Hippocampal formation (tissue), 2 donors: ENCODE measurements around the gene MYL12B.
"Not testable (repeated sequence)": the region's sequence is repeated elsewhere in the genome, so short reads cannot be mapped to it uniquely, and the experiment has no call there.

ENCODE experiments used
- DNase-seq, 2 donors: peaks; one replicate each; lab custom pipeline; 2025; lab: John Stamatoyannopoulos, UW

The MYL12B gene

DNA sequence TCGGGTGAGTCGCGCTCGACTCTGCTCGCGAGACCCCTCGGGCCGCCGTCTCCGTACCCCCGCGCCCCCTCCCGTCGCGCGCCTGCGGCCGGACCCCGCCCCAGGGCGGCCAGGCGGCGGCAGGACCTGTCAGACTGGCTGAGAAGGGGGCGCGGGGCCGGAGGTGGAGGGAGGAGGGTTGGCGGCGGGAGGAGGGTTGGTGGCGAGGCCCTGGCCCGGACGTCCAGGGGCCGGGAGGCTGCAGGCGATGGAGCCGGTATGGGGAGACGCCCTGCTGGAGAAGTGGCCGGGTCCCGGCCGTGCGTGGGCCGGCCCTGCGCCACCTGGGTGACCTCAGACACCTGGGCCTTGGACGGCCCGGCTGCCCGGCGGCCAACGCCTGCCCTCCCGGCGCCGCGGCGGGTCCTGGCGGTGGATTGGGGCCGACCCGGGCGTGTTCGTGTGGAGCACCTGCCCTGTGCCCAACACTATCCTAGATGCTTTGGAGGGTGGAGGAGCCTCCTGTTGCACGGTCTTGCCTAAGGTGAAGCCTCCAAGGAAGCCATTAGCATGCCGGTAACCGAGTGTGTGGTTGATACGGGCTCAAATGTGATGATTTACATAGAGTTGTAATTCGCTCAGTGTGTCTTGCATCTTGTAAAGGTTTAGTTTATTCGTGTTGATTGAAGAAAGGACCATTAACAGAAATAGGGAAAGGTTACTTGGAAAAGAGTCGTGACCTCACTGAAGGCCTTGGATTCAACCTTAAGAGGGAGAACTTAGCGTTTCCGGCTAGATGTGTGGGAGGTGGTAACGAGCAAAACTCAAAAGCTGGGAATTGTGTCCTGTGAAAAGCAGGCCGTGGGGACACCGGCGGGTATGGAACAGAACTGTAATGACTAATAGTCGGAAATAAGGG is 550 bp downstream of the MYL12B start:
- no peak for DNase-seq

DNA sequence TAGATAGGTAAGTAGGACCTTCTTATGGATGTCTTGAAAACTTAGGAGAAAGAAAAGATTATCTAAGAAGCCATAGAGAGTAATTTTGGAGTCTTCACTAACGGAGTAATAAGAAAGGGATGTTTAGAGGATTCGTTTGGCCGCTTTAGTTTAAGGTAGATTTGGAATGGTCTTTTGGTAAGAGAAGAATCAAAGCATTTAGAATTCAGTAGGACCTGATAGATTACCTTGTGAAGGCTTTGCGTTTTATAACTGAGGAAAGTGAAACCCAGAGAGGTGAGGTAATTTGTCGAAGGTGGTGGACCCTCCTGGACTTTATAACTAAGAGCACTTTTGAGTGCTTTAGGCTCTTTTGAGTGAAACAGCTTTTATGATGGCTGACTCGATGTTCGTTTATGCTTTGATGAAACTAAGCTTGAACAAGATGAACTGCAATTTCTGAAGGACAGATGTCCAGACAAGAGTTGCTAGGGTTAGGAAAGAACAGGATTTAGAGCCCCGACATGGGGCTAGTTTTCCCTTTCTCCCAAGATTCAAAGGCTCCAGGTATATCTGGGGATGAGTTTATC is 1.3 kb downstream of the MYL12B start:
- no peak for DNase-seq

DNA sequence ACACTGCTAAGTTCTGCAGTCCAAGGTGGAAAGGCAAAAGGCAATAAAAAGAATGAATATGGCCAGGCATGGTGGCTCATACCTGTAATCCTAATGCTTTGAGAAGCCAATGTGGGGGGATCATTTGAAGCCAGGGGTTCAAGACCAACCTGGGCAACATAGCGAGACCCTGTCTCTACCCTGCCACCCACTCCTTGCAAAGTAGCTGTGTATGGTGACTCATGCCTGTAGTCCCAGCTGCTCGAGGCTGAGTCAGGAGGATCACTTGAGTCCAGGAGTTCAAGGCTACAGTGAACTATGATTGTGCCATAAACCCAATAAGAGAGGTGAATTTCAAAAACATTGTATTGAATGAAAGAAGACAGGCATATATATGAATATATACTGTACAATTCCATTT is 2.4 kb downstream of the MYL12B start:
- DNase-seq: no peak

DNA sequence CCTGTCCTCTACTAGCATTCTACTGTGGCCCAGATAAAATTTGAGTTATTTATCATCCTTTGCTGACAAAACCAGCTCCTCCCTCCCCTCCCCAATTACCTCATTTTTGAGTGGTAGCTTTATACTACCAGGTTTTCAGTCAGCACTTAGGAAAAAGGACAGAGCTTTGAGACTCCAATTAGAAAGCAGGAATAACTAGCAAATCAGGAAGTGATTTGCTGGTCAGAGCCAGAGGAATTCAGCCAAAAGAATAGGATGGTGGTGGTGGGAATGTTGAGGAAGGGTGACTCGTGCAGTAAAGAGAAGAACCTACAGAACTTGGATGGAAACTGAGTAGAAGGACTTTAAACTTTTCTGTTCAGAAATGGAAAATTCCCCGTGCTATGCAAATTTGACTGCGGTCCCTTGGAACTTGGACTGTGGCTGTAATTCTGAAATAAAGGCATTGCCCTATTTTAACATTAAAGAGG is 3.7 kb downstream of the MYL12B start:
- no peak for DNase-seq

DNA sequence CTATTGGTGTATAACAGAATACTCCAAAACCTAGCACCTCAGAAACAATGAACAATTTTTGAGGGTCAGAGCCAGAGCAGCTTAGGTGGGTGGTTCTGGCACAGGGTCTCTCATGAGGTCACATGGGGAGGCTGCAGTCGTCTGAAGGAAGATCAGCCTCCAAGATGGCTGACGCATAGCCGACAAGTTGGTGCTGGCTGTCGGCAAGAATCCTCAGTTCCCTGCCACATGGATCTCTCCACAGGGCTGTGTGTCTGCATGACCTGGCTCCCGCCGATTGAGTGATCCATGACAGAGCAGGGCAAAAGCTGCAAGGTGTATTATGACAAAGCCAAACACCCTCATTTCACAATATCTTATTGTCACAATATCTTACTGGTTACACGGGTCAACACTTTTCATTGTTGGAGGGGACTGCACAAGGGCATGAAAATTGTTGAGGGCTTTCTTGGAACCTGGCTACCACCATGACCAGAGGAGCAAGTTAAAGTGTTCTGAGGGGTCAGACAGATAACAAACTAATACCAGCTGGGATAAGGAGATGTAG is 4.2 kb downstream of the MYL12B start:
- DNase-seq: peak in 1 of 2 donors; percentile 2

- DNase-seq: no peak
Measured at GRCh38 chr18:3268306-3268705, 6.4 kb downstream of the MYL12B start.

DNA sequence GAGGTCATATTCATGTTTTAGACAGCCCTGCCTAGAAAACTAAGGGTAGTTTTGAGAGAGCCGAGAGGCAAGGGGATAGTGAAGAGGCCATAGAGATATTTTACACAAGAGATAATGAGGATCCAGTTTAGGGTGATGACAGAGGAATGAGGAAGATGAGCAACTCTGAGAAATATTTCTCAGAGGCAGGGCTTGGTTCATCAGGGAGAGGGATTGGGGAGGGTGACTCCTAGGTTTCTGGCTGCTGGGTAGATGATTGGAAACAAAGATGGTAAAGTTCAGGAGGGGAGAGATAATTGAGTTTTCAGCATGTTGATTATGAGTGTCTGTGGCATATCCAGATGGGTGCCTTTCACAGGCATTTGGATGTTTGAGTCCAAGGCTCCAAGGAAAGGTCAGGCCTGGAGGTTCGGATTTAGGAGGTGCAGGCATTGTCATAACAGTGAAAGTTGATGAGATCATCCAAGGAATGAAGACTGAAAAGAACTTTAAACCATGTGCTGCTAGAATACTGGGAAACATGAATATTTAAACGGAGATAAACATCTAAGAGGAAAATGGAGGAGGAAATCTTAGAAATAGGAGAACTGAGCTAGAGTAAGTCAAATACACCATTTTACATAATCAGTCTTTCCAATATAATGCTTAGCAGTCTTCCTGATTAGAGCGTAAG is 7.4 kb downstream of the MYL12B start:
- no peak for DNase-seq

DNA sequence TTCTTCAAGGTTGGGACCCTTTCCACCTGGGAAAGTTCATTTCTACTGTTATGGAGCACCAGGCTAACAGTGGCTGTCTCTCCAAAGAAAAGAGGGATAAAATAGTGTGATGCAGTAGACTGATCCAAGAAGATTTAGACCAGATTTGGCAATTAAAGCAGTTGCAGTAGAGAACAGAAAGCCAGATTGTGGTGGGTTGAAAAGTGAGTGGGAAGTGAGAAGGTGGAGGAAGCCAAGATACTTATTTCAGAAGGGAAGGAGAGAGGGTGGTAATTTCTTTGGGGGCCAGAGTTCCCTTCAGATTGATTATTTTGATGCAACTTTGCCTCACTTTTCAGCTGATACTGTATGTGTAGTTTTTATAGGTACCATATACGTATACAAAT is 8.0 kb downstream of the MYL12B start:
- DNase-seq: no peak

DNA sequence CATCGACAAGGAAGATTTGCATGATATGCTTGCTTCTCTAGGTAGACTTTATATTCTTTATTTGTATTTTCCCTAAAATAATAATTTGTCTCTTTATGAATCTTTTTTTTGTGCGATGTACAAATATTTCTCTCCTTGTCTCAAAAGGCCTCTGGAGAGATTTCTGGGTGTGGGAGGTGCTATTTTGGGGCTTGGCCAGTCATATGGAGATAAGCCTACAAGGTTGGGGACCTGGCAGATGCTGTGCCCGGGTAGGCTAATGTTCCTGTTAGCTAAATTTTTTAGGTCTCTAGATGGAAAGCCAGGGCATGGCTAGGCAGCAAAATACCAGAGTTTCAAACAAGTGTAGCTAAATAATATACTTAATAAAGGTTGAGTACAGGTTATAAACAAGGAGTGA is 11.1 kb downstream of the MYL12B start:
- no peak for DNase-seq

DNA sequence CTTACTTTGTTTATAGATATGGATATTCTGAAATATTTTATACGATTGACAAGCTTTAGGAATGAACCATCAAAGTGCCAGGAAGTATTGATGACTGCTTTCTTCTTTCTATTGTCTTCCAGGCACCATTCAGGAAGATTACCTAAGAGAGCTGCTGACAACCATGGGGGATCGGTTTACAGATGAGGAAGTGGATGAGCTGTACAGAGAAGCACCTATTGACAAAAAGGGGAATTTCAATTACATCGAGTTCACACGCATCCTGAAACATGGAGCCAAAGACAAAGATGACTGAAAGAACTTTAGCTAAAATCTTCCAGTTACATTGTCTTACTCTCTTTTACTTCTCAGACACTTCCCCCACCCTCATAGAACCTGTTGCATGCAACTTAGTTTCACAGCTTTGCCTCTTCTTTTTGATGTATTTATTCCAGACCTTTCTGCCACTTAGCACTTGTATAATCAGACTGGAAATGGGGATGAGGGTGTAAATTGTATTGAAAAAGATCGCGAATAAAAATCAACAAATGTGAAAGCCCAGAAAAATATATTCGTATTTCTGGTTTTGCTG is 15.8 kb downstream of the MYL12B start:
- not testable (repeated sequence) for DNase-seq

DNA sequence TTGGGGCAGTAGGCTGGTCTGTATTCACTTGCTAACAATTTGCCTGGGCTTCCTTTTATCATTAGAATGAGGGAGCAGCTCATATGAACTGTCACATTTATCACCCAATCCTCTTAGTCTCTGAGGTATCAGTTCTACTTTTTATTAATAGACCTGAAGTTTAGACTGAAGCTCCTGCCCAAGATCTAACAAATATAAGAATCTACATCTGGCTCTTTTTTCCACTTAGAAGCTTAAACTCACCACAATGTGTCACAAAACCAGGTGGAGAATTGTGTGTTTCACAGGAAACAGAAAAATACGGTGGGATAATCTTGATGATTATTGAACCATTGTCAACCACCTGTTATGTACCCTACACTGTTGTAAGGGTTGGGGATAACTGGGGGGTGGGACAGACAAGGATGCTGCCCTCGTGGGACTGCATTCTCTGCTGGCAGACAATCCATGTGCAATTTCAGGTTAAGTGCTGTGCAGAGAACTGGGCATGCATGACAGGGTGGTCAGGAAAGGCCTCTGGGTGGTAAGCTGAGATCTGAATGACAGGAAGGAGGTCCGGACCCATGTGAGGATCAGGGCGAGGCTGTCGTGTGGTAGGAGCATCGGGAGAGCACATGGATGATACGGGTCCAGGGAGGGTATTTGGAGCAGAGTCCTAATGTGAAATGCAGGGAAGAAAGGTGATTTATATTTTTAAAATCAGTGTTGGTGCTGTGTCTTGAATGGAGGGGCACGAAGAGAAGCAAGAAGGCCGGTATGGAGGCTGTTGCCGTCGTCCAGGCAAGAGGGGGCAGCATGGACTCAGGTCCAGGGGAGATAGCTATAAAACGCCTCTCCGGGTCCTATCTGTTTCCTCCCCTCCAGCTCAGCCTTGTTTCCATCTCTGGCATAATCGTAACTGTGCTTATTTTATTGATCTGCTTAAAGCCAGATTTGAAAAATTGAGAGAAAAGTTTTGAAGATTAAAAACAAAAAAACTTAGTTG is 17.6 kb downstream of the MYL12B start:
- no peak for DNase-seq

DNA sequence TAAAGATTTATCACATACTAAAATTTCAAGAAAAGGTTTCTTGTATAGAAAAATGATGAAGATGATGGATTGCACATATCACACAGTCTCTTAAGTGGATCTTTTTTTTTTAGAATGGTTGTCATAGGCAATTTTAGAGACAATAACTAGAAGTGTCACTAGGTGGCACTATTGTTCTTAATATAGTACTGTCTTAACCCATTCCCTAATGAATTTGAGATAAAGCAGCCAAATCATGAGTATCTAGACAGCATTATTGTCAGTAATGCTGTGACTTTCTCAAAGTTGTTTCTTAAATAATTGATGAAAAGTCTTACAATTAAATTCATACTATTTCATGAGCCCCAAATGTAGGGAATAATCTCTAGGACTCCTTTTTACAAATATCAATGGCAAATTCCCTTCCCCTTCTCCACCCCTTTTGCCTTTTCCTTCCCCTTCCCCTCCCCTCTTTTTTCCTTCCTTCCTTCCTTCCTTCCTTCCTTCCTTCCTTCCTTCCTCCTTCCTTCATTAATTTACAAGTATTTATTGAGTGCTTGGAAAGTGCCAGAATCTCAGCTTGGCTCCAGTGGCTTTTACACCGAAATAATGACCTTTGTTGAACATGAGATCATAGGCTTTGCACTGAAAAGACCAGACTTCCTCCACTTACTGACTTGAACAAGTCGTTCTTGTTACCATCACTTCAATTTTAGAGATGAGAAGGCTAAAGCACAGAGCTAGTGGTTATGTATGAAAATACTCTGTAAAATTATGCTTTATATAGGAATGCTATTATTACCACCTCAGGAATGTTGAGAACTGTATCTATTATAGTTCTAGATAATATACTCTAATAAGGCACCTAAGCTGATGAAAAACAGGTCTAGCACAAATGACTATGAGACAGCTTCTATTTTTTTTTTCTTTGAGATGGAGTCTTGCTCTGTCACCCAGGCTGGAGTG is 19.8 kb downstream of the MYL12B start:
- peak in 1 of 2 donors; percentile 92 for DNase-seq

DNA sequence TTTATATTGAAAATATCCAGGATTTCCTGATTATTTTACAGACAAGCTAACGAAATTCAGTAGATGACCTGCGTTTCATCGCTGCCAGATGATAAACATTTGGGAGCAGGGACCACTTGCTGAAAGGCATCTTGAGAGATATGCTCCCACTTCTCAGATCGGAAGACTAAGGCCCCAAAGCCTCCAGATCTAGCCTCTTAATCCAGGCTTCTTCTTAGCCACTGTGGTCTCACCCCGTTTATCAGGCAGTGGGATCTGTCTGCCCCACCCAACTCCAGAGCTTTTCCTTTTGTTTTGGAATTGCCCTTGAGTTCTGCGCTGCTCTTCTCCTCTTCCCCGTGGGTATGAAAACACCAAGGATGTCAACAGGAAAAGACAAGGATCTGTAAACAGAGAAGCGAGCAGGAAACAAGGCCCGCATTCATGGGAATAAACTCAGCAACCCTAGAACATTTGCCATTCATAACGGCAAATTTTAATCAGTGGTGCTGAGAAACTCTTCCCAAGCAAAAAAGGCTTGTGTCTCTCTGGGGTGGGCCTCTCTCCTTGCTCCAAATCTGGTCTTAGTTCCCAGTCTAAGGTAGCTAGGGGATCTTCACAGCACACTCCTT is 21.4 kb downstream of the MYL12B start:
- peak; percentile 22 for DNase-seq

- DNase-seq: peak in 1 of 2 donors; percentile 22
Measured at GRCh38 chr18:3283908-3284307, 22.0 kb downstream of the MYL12B start.

DNA sequence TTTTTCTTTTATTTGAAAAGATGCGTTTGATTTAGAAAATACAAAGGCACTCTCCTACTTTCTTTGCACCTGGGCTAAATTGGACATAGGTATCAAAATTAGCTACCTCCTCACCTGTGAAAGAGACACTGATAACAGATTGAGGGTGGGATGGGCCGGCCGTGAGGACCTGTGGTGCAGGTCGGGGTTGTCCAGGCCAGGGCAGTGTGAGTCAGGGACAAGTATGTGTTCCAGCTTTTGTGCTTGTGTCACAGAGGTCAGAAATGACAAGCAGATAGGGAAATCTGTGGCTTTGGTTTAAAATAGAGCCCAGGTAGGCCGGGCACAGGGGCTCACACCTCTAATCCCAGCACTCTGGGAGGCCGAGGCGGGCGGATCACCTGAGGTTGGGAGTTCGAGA is 22.6 kb downstream of the MYL12B start:
- no peak for DNase-seq

DNA sequence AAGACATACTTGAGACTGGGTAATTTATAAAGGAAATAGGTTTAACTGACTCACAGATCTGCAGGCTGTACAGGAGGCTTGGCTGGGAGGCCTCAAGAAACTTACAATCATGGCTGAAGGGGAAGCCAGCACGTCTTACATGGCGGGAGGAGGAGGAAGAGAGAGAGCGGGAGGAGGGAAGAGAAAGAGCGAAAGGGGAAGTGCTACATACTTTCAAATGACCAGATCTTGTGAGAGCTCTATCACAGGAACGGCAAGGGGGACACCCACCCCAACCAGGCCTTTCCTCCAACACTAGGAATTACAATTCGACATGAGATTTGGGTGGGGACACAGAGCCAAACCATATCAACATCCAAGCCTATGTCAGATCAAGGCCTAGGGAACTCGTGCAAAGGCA is 24.2 kb downstream of the MYL12B start:
- no peak for DNase-seq

- no peak for DNase-seq
Measured at GRCh38 chr18:3293196-3293951, 31.4 kb downstream of the MYL12B start.

DNA sequence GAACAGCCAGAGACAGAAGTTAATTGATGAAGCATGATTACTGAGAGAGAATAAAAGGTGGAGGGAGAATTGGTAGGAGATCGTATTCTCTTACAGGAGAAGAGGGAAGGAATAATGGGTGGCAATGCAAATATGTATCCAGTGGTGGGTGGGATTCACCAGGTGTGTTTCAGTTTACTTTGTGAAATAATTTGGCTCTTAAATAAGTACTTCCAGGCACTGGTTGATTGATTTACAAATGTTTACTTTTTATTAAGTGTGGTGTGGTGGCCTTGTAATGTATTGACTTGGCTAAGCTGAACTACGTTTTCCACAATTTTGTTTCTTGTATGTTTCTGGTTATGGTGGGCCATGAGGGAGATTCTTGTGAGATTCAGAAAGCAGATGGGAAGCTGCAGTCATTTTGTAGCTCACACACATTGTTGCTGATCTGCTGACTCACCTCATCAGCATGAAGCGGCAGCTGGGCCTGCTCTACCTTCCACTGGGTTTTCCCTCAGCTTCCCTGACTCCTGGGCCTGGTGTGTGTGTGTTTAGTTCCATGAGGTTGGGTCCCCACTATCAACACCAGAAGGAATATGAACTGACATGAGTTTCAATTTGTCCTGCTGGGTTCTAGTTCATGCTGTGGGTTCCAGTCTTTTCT is 32.6 kb downstream of the MYL12B start:
- no peak for DNase-seq
